GM10248 (cell line): ENCODE data around the gene MINDY3.

Source experiments
- CTCF ChIA-PET: fragments of 300-600 bp; sonication (Branson Sonifier 250); formaldehyde crosslinking; extraction: SDS; loops from one replicate; lab custom pipeline; 2021; ENCODE audit warnings: antibody characterized with exemption; lab: Yijun Ruan, JAX
- POLR2A ChIA-PET: fragments of 350-650 bp; sonication (Branson Sonifier 250); formaldehyde crosslinking; extraction: SDS; loops from one replicate; lab custom pipeline; 2020; ENCODE audit warnings: antibody characterized with exemption; lab: Yijun Ruan, JAX
- DNase-seq: peaks from one replicate; pipeline ENCODE4 v3.0.0; 2012; ENCODE audit errors: extremely low spot score
- TF ChIP-seq, protein P1 (sequence below): IDR thresholded peaks from 2 replicates; pipeline ENCODE4 v1.5.1; 2012; ENCODE audit warnings: mild to moderate bottlenecking, low read depth; ENCODE audit errors: extremely low read depth, missing control alignments, control extremely low read depth

MINDY3 gene

DNA sequence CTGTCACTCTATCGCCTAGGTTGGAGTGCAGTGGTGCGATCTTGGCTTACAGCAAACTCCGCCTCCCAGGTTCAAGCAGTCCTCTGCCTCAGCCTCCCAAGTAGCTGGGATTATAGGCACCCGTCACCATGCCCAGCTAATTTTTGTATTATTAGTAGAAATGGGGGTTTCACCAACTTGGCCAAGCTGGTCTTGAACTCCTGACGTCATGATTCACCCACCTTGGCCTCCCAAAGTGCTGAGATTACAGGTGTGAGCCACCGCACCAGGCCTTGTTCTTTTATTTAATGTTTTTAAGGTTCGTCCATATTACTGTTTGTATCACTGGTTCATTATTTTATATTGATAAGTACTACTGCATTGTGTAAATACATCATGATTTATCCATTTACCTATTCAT lies 130.4 kb downstream of the MINDY3 start:
- ChIA-PET CTCF (interaction anchor here (0.8 kb wide), 1 partner anchor 296 kb away, joined by 3 read pairs; no protein-coding TSS in a partner anchor), POLR2A (no interaction called here)
- TF ChIP-seq, protein P1, sequence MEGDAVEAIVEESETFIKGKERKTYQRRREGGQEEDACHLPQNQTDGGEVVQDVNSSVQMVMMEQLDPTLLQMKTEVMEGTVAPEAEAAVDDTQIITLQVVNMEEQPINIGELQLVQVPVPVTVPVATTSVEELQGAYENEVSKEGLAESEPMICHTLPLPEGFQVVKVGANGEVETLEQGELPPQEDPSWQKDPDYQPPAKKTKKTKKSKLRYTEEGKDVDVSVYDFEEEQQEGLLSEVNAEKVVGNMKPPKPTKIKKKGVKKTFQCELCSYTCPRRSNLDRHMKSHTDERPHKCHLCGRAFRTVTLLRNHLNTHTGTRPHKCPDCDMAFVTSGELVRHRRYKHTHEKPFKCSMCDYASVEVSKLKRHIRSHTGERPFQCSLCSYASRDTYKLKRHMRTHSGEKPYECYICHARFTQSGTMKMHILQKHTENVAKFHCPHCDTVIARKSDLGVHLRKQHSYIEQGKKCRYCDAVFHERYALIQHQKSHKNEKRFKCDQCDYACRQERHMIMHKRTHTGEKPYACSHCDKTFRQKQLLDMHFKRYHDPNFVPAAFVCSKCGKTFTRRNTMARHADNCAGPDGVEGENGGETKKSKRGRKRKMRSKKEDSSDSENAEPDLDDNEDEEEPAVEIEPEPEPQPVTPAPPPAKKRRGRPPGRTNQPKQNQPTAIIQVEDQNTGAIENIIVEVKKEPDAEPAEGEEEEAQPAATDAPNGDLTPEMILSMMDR: no peak
- no peak for DNase-seq
